Activated T-helper 1 cell treated with Interleukin-2 at 50 U/mL for 16 hours (primary cell): ENCODE results near the gene IGF2BP1.
"Not testable (repeated sequence)": the region's sequence is repeated elsewhere in the genome, so short reads cannot be mapped to it uniquely, and the experiment has no call there.

Experiments
- DNase-seq: peaks from one replicate; pipeline ENCODE4 v3.0.0-alpha.2; 2020; ENCODE audit warnings: low read depth

Gene IGF2BP1

DNA sequence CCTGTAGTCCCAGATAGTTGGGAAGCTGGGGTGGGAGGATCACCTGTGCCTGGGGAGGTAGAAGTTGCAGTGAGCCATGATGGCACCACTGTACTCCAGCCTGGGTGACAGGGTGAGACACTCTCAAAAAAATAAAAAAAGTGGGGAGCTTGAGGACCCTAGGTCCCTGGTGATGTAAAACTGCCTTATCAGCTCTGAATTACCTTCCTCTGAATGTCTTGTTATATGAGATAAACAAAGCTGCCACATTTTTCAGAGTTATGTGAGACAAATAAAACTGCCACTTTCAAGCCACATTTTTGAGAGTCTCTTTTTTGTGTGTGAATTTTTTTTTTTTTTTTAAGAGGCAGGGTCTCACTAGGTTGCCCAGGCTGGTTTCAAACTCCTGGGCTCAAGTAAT lies 103.4 kb downstream of the IGF2BP1 start:
- no peak for DNase-seq

DNA sequence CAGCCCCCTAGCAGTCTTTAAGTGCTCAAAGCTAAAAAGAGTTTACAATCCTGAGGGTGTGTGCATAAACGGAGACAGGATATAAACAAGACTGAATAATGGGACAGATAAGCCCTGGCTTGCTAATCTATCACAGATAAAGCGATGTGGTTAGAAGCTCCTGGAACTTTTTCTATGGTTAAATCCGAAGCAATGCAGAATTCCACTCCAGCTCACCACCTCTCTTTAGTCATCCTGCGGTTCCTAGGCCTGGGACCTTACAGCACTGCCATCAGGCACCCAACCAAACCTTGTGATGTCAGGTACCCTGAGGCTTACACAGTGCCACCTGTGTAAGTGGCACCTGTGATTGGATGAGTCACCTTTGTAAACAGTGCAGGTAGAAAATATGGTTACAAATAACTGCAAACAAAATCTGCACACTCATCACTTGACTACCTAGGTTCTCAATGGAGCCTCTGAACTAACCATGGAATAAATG lies 103.9 kb downstream of the IGF2BP1 start:
- no peak for DNase-seq

DNA sequence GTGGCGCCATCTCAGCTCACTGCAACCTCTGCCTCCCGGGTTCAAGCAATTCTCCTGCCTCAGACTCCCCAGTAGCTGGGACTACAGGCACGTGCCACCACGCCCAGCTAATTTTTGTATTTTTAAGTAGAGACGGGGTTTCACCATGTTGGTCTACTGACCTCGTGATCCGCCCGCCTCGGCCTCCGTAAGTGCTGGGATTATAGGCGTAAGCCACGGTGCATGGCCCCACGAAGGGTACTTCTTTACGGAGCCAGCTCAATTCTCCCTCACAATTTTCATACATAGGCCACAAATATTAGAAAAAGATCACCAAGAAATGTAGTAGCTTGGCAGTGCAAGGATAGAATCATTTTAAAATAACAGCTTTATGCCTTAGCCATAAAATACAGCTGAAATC lies 106.2 kb downstream of the IGF2BP1 start:
- DNase-seq: not testable (repeated sequence)

DNA sequence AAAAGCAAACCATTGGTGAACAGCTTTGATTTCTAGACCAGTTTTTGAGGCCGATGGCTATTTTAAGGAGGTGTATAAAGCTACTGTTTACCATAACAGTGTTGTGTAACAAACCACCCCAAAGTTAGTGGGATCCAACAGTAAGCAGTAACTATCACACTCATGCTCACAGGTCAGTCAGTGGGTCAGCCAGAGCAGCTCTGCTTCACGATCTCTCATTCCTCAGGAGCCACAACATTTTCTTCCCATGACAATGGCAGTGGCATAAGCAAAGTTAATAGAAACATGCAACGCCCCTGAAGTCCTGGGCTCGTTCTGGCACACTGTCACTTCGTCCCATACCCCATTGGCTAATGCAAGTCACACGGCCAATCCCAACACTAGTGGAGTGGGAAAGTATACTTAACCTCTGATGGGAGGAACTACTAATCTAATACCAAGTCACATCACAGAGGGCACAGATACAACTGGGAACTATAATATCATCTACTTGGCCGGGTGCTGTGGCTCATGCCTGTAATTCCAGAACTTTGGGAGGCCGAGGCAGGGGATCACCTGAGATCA lies 107.4 kb downstream of the IGF2BP1 start:
- no peak for DNase-seq
